ENCODE data around the gene HAO2.

DNA sequence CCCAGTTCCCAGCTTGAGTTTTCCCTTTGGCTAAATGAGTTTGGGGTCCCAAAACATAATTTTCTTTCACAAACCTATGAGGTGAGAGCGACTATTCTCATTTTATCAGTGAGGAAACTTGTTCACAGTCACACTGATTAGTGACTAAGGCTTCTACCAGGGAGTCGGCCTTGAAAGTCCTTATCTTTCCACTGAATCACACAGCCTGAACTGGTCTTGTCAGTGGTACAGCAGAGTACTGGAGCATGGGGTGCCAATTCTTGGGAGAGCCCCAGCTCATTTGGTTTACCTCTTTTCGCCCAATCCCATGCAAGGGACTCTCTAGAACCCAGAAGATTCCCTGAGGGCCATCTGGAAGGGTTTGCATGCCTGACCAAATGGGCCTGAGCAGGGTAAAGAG lies 63.3 kb downstream of the HAO2 start:
- TF ChIP-seq, protein P1, sequence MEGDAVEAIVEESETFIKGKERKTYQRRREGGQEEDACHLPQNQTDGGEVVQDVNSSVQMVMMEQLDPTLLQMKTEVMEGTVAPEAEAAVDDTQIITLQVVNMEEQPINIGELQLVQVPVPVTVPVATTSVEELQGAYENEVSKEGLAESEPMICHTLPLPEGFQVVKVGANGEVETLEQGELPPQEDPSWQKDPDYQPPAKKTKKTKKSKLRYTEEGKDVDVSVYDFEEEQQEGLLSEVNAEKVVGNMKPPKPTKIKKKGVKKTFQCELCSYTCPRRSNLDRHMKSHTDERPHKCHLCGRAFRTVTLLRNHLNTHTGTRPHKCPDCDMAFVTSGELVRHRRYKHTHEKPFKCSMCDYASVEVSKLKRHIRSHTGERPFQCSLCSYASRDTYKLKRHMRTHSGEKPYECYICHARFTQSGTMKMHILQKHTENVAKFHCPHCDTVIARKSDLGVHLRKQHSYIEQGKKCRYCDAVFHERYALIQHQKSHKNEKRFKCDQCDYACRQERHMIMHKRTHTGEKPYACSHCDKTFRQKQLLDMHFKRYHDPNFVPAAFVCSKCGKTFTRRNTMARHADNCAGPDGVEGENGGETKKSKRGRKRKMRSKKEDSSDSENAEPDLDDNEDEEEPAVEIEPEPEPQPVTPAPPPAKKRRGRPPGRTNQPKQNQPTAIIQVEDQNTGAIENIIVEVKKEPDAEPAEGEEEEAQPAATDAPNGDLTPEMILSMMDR (conservative IDR thresholded peaks at IDR 0.05; ENCODE audit: low read depth in 2 of 2) = no peak
- TF ChIP-seq EZH2 (IDR thresholded peaks at IDR 0.05; ENCODE audit: low read depth, unreplicated experiment) = no peak
- TF ChIP-seq CREB1 (CRISPR knock-in tag; IDR thresholded peaks at IDR 0.05; ENCODE audit: low read depth) = no peak
- no peak for TF ChIP-seq STAT1 (IDR thresholded peaks at IDR 0.05; ENCODE audit: unreplicated experiment)
- TF ChIP-seq, protein P2, sequence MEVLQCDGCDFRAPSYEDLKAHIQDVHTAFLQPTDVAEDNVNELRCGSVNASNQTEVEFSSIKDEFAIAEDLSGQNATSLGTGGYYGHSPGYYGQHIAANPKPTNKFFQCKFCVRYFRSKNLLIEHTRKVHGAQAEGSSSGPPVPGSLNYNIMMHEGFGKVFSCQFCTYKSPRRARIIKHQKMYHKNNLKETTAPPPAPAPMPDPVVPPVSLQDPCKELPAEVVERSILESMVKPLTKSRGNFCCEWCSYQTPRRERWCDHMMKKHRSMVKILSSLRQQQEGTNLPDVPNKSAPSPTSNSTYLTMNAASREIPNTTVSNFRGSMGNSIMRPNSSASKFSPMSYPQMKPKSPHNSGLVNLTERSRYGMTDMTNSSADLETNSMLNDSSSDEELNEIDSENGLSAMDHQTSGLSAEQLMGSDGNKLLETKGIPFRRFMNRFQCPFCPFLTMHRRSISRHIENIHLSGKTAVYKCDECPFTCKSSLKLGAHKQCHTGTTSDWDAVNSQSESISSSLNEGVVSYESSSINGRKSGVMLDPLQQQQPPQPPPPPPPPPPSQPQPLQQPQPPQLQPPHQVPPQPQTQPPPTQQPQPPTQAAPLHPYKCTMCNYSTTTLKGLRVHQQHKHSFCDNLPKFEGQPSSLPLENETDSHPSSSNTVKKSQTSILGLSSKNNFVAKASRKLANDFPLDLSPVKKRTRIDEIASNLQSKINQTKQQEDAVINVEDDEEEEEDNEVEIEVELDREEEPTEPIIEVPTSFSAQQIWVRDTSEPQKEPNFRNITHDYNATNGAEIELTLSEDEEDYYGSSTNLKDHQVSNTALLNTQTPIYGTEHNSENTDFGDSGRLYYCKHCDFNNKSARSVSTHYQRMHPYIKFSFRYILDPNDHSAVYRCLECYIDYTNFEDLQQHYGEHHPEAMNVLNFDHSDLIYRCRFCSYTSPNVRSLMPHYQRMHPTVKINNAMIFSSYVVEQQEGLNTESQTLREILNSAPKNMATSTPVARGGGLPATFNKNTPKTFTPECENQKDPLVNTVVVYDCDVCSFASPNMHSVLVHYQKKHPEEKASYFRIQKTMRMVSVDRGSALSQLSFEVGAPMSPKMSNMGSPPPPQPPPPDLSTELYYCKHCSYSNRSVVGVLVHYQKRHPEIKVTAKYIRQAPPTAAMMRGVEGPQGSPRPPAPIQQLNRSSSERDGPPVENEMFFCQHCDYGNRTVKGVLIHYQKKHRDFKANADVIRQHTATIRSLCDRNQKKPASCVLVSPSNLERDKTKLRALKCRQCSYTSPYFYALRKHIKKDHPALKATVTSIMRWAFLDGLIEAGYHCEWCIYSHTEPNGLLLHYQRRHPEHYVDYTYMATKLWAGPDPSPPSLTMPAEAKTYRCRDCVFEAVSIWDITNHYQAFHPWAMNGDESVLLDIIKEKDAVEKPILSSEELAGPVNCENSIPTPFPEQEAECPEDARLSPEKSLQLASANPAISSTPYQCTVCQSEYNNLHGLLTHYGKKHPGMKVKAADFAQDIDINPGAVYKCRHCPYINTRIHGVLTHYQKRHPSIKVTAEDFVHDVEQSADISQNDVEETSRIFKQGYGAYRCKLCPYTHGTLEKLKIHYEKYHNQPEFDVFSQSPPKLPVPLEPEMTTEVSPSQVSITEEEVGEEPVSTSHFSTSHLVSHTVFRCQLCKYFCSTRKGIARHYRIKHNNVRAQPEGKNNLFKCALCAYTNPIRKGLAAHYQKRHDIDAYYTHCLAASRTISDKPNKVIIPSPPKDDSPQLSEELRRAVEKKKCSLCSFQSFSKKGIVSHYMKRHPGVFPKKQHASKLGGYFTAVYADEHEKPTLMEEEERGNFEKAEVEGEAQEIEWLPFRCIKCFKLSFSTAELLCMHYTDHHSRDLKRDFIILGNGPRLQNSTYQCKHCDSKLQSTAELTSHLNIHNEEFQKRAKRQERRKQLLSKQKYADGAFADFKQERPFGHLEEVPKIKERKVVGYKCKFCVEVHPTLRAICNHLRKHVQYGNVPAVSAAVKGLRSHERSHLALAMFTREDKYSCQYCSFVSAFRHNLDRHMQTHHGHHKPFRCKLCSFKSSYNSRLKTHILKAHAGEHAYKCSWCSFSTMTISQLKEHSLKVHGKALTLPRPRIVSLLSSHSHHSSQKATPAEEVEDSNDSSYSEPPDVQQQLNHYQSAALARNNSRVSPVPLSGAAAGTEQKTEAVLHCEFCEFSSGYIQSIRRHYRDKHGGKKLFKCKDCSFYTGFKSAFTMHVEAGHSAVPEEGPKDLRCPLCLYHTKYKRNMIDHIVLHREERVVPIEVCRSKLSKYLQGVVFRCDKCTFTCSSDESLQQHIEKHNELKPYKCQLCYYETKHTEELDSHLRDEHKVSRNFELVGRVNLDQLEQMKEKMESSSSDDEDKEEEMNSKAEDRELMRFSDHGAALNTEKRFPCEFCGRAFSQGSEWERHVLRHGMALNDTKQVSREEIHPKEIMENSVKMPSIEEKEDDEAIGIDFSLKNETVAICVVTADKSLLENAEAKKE (CRISPR knock-in tag; IDR thresholded peaks at IDR 0.05) = no peak
- TF ChIP-seq, protein P3, sequence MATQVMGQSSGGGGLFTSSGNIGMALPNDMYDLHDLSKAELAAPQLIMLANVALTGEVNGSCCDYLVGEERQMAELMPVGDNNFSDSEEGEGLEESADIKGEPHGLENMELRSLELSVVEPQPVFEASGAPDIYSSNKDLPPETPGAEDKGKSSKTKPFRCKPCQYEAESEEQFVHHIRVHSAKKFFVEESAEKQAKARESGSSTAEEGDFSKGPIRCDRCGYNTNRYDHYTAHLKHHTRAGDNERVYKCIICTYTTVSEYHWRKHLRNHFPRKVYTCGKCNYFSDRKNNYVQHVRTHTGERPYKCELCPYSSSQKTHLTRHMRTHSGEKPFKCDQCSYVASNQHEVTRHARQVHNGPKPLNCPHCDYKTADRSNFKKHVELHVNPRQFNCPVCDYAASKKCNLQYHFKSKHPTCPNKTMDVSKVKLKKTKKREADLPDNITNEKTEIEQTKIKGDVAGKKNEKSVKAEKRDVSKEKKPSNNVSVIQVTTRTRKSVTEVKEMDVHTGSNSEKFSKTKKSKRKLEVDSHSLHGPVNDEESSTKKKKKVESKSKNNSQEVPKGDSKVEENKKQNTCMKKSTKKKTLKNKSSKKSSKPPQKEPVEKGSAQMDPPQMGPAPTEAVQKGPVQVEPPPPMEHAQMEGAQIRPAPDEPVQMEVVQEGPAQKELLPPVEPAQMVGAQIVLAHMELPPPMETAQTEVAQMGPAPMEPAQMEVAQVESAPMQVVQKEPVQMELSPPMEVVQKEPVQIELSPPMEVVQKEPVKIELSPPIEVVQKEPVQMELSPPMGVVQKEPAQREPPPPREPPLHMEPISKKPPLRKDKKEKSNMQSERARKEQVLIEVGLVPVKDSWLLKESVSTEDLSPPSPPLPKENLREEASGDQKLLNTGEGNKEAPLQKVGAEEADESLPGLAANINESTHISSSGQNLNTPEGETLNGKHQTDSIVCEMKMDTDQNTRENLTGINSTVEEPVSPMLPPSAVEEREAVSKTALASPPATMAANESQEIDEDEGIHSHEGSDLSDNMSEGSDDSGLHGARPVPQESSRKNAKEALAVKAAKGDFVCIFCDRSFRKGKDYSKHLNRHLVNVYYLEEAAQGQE (IDR thresholded peaks at IDR 0.05; ENCODE audit: unreplicated experiment) = no peak
- TF ChIP-seq POLR2AphosphoS5 (IDR thresholded peaks at IDR 0.05; ENCODE audit: low read depth) = no peak
- TF ChIP-seq, protein P4, sequence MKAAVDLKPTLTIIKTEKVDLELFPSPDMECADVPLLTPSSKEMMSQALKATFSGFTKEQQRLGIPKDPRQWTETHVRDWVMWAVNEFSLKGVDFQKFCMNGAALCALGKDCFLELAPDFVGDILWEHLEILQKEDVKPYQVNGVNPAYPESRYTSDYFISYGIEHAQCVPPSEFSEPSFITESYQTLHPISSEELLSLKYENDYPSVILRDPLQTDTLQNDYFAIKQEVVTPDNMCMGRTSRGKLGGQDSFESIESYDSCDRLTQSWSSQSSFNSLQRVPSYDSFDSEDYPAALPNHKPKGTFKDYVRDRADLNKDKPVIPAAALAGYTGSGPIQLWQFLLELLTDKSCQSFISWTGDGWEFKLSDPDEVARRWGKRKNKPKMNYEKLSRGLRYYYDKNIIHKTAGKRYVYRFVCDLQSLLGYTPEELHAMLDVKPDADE (IDR thresholded peaks at IDR 0.05) = no peak
